ENCODE measurements around the gene PARD3. TPM values are rescaled to one million over a fixed set of nuclear protein-coding genes. Genes with fewer than 3 reads are reported as not detected.
A peak's percentile ranks its signal among the peaks of the same experiment; 100 is the strongest.

PARD3 gene
- total RNA-seq, 2 donors from 2014 or later = 32.0 to 61.9 TPM

- H3K27me3 ChIP-seq (replicated peaks; ENCODE audit: insufficient read depth) = no peaks in the 10 kb centered on the region
- peaks cover 6% of the 10 kb centered on the region for H3K4me1 ChIP-seq (replicated peaks)
- no peak overlapping the region for H3K4me3 ChIP-seq
- intact Hi-C loops (cut with DNase I) = no loop called here
- TF ChIP-seq POLR2A (IDR thresholded peaks at IDR 0.05) (no peak), POLR2AphosphoS5 (IDR thresholded peaks at IDR 0.05) (no peak), CTCF (IDR thresholded peaks at IDR 0.05) (no peak)
- H3K9me3 ChIP-seq = no peaks in the 10 kb centered on the region
- no peak overlapping the region for H3K27ac ChIP-seq
- DNase-seq (ENCODE audit: low spot score) = peak; percentile 50
- no peaks in the 10 kb centered on the region for H3K36me3 ChIP-seq
Measured at GRCh38 chr10:34859170-34859569, 44.1 kb upstream of the PARD3 start.

DNA sequence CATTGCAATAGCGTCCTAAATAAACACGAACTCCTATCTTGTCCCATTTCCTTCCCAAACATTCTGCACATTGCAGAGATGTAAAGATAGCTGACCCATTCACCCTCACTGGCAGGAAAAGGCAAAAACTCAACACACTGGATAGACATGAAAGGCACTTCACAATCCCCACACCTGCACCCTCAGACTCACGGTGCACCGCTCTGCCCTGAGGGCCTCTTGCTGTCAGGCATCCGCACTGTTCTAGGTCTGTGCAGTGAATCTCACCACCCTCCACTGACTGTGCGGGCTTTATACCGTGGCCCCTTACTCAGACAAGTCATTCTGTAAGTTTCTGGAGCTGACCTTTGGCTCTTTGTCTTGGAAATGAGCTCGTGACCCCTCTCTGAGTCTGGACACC lies 42.9 kb upstream of the PARD3 start:
- Histone ChIP-seq H3K9me3 (no peaks in the 10 kb centered on the region), H3K27me3 (replicated peaks; ENCODE audit: insufficient read depth) (no peaks in the 10 kb centered on the region), H3K36me3 (no peaks in the 10 kb centered on the region), H3K4me3 (no peak overlapping the region), H3K4me1 (replicated peaks) (peaks cover 3% of the 10 kb centered on the region), H3K27ac (no peak overlapping the region)
- no peak for TF ChIP-seq POLR2A (IDR thresholded peaks at IDR 0.05)
- no peak for TF ChIP-seq CTCF (IDR thresholded peaks at IDR 0.05)
- TF ChIP-seq POLR2AphosphoS5 (IDR thresholded peaks at IDR 0.05) = no peak
- WGBS = 69% methylated on average over 8 of the region's 8 CpGs
- DNase-seq (ENCODE audit: low spot score) = no peak
- intact Hi-C loops (cut with DNase I) = no loop called here

GRCh38 chr10:34854147-34854601 lies 39.1 kb upstream of the PARD3 start:
- 6% methylated on average over 6 of the region's 6 CpGs for WGBS
- Histone ChIP-seq H3K4me1 (replicated peaks) (no peaks in the 10 kb centered on the region), H3K9me3 (no peaks in the 10 kb centered on the region), H3K27me3 (replicated peaks; ENCODE audit: insufficient read depth) (no peaks in the 10 kb centered on the region), H3K36me3 (no peaks in the 10 kb centered on the region), H3K27ac (peak overlapping the region in 1 of 2 donors; percentile 6), H3K4me3 (no peak overlapping the region)
- intact Hi-C loops (cut with DNase I) = no loop called here
- DNase-seq (ENCODE audit: low spot score) = peak; percentile 38
- TF ChIP-seq POLR2AphosphoS5 (IDR thresholded peaks at IDR 0.05) (peak; percentile 61), POLR2A (IDR thresholded peaks at IDR 0.05) (no peak)

DNA sequence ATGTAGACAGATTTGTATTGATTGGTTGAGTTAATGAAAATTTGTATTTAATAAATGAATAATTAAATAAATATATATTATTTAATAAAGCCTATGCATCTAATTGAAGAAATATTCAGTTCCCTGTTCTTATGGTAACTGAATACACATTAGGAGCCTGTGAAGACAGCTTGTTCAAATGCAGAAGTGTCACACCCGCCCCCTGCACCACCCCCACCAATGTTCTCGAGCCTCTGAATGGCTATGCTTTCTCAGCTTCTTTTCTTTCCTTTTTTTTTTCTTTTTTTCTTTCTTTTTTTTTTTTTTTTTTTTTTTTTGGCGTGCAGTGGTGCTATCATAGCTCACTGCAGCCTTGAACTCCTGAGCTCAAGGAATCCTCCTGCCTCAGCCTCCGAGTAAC lies 38.3 kb upstream of the PARD3 start:
- no peak for DNase-seq (ENCODE audit: low spot score)
- intact Hi-C loops (cut with DNase I) = no loop called here
- no peaks in the 10 kb centered on the region for H3K9me3 ChIP-seq
- no peaks in the 10 kb centered on the region for H3K4me1 ChIP-seq (replicated peaks)
- TF ChIP-seq POLR2AphosphoS5 (IDR thresholded peaks at IDR 0.05) (no peak), POLR2A (IDR thresholded peaks at IDR 0.05) (no peak), CTCF (IDR thresholded peaks at IDR 0.05) (no peak)
- no peaks in the 10 kb centered on the region for H3K27me3 ChIP-seq (replicated peaks; ENCODE audit: insufficient read depth)
- H3K27ac ChIP-seq = no peak overlapping the region
- 82% methylated on average over 4 of the region's 4 CpGs for WGBS
- no peak overlapping the region for H3K4me3 ChIP-seq
- H3K36me3 ChIP-seq = no peaks in the 10 kb centered on the region

DNA sequence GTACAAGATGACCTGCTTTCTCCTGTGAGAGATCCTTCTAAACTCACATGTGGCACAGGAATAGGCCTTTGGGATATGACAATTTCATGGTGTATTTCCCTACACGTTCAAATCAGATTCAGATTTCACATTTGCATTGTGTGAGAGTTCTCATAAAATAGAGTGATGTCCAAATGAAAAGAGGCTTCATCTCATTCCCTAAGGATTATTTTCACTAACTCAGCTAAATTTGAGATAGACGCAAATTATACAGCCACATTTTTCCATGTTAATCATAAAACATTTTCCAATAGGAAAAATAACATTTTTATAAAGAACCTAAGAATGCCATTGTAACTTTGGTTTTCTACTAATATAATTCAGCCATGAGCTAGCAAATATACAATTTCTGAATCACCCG lies 35.5 kb upstream of the PARD3 start:
- intact Hi-C loops (cut with DNase I) = no loop called here
- H3K9me3 ChIP-seq = no peaks in the 10 kb centered on the region
- no peak overlapping the region for H3K27ac ChIP-seq
- no peak for DNase-seq (ENCODE audit: low spot score)
- H3K27me3 ChIP-seq (replicated peaks; ENCODE audit: insufficient read depth) = no peaks in the 10 kb centered on the region
- no peak for TF ChIP-seq POLR2A (IDR thresholded peaks at IDR 0.05)
- no peak for TF ChIP-seq CTCF (IDR thresholded peaks at IDR 0.05)
- TF ChIP-seq POLR2AphosphoS5 (IDR thresholded peaks at IDR 0.05) = no peak
- H3K36me3 ChIP-seq = no peaks in the 10 kb centered on the region
- 66% methylated on average over 3 of the region's 3 CpGs for WGBS
- H3K4me3 ChIP-seq = no peak overlapping the region
- no peaks in the 10 kb centered on the region for H3K4me1 ChIP-seq (replicated peaks)
